Left lung (tissue), 14 donors: ENCODE measurements around the gene TRIP12. TPM values are rescaled to one million over a fixed set of nuclear protein-coding genes. Genes with fewer than 3 reads are reported as not detected.
"Not testable (repeated sequence)": the region's sequence is repeated elsewhere in the genome, so short reads cannot be mapped to it uniquely, and the experiment has no call there.

ENCODE experiments used
- ATAC-seq: fragments of 200-7000 bp; cut with Tn5 transposase; one replicate; pipeline ENCODE4 v1.9.1; 2020; ENCODE audit warnings: moderate library complexity
- DNase-seq, 4 donors: peaks; one replicate each; pipeline ENCODE4 v3.0.0-alpha.2; 2013 to 2020
- H3K27ac ChIP-seq, 2 donors: fragments of 200-600 bp; sonication (generic) in 1 of 2; one replicate each; pipeline versions ENCODE4 v1.5.0 to v1.8.0; 2020 to 2021
- H3K27me3 ChIP-seq, 2 donors: fragments of 200-600 bp; sonication (generic) in 1 of 2; one replicate each; pipeline versions ENCODE4 v1.5.0 to v1.8.0; 2020 to 2021
- H3K36me3 ChIP-seq, 2 donors: fragments of 200-600 bp; sonication (generic) in 1 of 2; one replicate each; pipeline versions ENCODE4 v1.5.0 to v1.8.0; 2020 to 2021
- H3K4me1 ChIP-seq, 2 donors: fragments of 200-600 bp; one replicate each; pipeline ENCODE4 v1.8.0; 2021
- H3K4me3 ChIP-seq, 2 donors: fragments of 200-600 bp; sonication (generic) in 1 of 2; one replicate each; pipeline versions ENCODE4 v1.5.0 to v1.8.0; 2020 to 2021; ENCODE audit warnings: mild to moderate bottlenecking in 1 of 2
- H3K9me3 ChIP-seq, 2 donors: fragments of 200-600 bp; sonication (generic) in 1 of 2; one replicate each; pipeline versions ENCODE4 v1.5.0 to v1.8.0; 2020 to 2021
- intact Hi-C, 2 donors: fragments of 100-400 bp; cut with DNase I; formaldehyde crosslinking; loops; one replicate each; pipeline versions ENCODE4 v1.11.2 to v1.14.2; 2022
- long read RNA-seq, 12 donors: library from polyadenylated mRNA in 2 of 12; unstranded in 2 of 12; transcript quantifications; one replicate each; pipeline ENCODE4 v2.0.0 and lab custom pipeline, GENCODE V29; 2019 to 2026
- polyA plus RNA-seq, 6 donors: library from polyadenylated mRNA; unstranded; fragments of 120-200 nt; gene quantifications; one replicate each; pipeline ENCODE4 v1.2.1, GENCODE V29; 2013; ENCODE audit not compliant: insufficient read length in 6 of 6
- total RNA-seq, 2 donors: library from RNA; stranded (reverse); fragmentation: NEBNext Ultra II Directional; extraction: Animal tissue kit (Norgen Biotek cat#: 25700); gene quantifications; one replicate each; pipeline ENCODE4 v1.2.1, GENCODE V29; 2021
- TF ChIP-seq, protein P1 (sequence below), 2 donors: fragments of 200-600 bp; sonication (generic) in 1 of 2; IDR thresholded peaks; one replicate each; pipeline versions ENCODE4 v1.5.0 to v1.8.0; 2021; ENCODE audit warnings: antibody characterized with exemption in 2 of 2
- donor health status: DM: no; HTN: yes; CAD: no.
- donor health status: DM: no; HTN: no; CAD: no.

The TRIP12 gene
- total RNA-seq (100 to 1,000 TPM; 203 to 234 TPM), polyA plus RNA-seq (100 to 1,000 TPM; 166 to 185 (median 173) TPM)
- long read RNA-seq, donor 1, partial matches to known transcripts, result 18 of 20 reads
- long read RNA-seq, donor 1, other reads (novel, unspliced or antisense), result 0 of 20 reads
- long read RNA-seq, donor 2, partial matches to known transcripts, result 31 of 34 reads
- long read RNA-seq, donor 2, other reads (novel, unspliced or antisense), result 0 of 34 reads
- long read RNA-seq, donor 3, partial matches to known transcripts, result 0 of 1 reads
- long read RNA-seq, donor 3, other reads (novel, unspliced or antisense), result 0 of 1 reads
- long read RNA-seq, donor 4, partial matches to known transcripts, result 7 of 10 reads
- long read RNA-seq, donor 4, other reads (novel, unspliced or antisense), result 3 of 10 reads
- long read RNA-seq, donor 5, partial matches to known transcripts, result 5 of 5 reads
- long read RNA-seq, donor 5, other reads (novel, unspliced or antisense), result 0 of 5 reads
- long read RNA-seq, donor 6, partial matches to known transcripts, result 0 of 1 reads
- long read RNA-seq, donor 6, other reads (novel, unspliced or antisense), result 0 of 1 reads
- long read RNA-seq, donor 7, partial matches to known transcripts, result 0 of 1 reads
- long read RNA-seq, donor 7, other reads (novel, unspliced or antisense), result 0 of 1 reads
- long read RNA-seq, donor 8, partial matches to known transcripts, result 0 of 8 reads
- long read RNA-seq, donor 8, other reads (novel, unspliced or antisense), result 6 of 8 reads
- long read RNA-seq, donor 9, result 0 reads
- long read RNA-seq, donor 10, partial matches to known transcripts, result 12 of 14 reads
- long read RNA-seq, donor 10, other reads (novel, unspliced or antisense), result 2 of 14 reads
- long read RNA-seq, donor 11, partial matches to known transcripts, result 0 of 1 reads
- long read RNA-seq, donor 11, other reads (novel, unspliced or antisense), result 0 of 1 reads
- long read RNA-seq, donor 12, partial matches to known transcripts, result 0 of 2 reads
- long read RNA-seq, donor 12, other reads (novel, unspliced or antisense), result 0 of 2 reads

DNA sequence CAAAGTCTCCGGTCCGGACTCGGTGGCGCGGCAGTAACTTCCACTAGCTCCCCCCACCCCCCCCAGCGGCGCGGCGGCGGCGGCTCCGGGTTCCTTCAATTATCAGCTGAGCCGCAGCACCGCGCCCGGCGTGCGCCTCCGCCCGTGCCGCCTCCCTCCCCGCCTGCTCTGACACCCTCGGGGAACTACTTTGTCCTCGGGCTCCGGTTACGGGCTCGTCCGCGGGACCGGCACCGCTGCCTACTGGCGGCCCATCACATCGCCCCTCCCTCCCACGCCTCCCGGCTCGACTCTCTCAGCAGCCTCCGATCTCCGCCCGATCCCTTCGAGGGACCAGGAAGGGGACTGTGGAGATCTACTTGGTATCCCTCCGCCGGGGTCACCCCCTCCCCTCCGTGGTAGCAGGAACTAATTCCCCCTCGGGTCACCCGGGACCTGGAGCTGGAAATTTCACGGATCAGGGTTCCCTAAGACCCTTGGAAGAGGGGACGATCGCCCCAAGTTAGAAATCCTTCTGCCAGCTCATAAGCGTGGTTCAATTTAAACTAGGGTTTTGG lies at the start of gene TRIP12:
TRIP12 (minus strand) TSS at position 118 of the 557 bp plus-strand sequence. CDS start 41,930 bp downstream, outside the sequence.
- H3K4me1 ChIP-seq, result peaks cover 4 to 41% of the 10 kb centered on the region in 2 donors
- peak; percentile 91 for ATAC-seq
- H3K27me3 ChIP-seq, result no peaks in the 10 kb centered on the region
- peak within 1 kb of the TSS; percentile 90 to 100 for H3K4me3 ChIP-seq
- H3K36me3 ChIP-seq, result peaks cover 0 to 9% of the 10 kb centered on the region in 2 donors
- intact Hi-C loops, result no loop called here
- no peaks in the 10 kb centered on the region for H3K9me3 ChIP-seq
- DNase-seq, result peak; percentile 92 to 99 (median 96)
- TF ChIP-seq, protein P1, sequence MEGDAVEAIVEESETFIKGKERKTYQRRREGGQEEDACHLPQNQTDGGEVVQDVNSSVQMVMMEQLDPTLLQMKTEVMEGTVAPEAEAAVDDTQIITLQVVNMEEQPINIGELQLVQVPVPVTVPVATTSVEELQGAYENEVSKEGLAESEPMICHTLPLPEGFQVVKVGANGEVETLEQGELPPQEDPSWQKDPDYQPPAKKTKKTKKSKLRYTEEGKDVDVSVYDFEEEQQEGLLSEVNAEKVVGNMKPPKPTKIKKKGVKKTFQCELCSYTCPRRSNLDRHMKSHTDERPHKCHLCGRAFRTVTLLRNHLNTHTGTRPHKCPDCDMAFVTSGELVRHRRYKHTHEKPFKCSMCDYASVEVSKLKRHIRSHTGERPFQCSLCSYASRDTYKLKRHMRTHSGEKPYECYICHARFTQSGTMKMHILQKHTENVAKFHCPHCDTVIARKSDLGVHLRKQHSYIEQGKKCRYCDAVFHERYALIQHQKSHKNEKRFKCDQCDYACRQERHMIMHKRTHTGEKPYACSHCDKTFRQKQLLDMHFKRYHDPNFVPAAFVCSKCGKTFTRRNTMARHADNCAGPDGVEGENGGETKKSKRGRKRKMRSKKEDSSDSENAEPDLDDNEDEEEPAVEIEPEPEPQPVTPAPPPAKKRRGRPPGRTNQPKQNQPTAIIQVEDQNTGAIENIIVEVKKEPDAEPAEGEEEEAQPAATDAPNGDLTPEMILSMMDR (IDR thresholded peaks at IDR 0.05), result no peak
- peak within 1 kb of the TSS; percentile 97 to 98 for H3K27ac ChIP-seq

GRCh38 chr2:229971298-229971790 lies 49.5 kb upstream of the TRIP12 start:
- ATAC-seq, result no peak
- no peaks in the 10 kb centered on the region for H3K36me3 ChIP-seq
- no peak overlapping the region for H3K4me3 ChIP-seq
- TF ChIP-seq, protein P1 (IDR thresholded peaks at IDR 0.05), result no peak
- no peaks in the 10 kb centered on the region for H3K4me1 ChIP-seq
- no peak overlapping the region for H3K27ac ChIP-seq
- no peaks in the 10 kb centered on the region for H3K9me3 ChIP-seq
- intact Hi-C loops, result no loop called here
- no peak for DNase-seq
- no peaks in the 10 kb centered on the region for H3K27me3 ChIP-seq

- Histone ChIP-seq H3K9me3 (no peaks in the 10 kb centered on the region), H3K27me3 (no peaks in the 10 kb centered on the region), H3K27ac (no peak overlapping the region), H3K4me1 (no peaks in the 10 kb centered on the region), H3K36me3 (no peaks in the 10 kb centered on the region), H3K4me3 (no peak overlapping the region)
- TF ChIP-seq, protein P1 (IDR thresholded peaks at IDR 0.05), result no peak
- DNase-seq, result no peak
- no peak for ATAC-seq
- intact Hi-C loops, result no loop called here
These were observed 48.6 kb upstream of the TRIP12 start for GRCh38 chr2:229970406-229970805.

DNA sequence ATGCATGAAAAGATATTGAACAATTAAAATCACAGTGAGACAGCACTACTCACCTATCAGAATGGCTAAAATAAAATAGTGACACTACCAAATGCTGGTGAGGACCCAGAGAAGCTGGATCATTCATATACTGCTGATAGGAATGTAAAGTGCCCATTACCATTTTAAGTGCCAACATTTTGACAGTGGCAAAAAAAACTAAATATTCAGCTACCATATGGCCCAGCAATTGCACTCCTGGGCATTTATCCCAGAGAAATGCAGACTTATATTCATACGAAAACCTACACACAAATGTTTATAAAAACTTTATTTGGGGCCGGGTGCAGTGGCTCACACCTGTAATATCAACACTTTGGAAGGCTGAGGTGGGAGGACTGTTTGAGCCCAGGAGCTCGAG lies 48.1 kb upstream of the TRIP12 start:
- intact Hi-C loops, result no loop called here
- Histone ChIP-seq H3K4me1 (no peaks in the 10 kb centered on the region), H3K27me3 (no peaks in the 10 kb centered on the region), H3K36me3 (no peaks in the 10 kb centered on the region), H3K27ac (no peak overlapping the region), H3K9me3 (no peaks in the 10 kb centered on the region), H3K4me3 (no peak overlapping the region)
- ATAC-seq (no peak), DNase-seq (no peak)
- TF ChIP-seq, protein P1 (IDR thresholded peaks at IDR 0.05), result no peak

- H3K9me3 ChIP-seq, H3K27ac ChIP-seq, H3K4me3 ChIP-seq, DNase-seq, H3K27me3 ChIP-seq, intact Hi-C loops, ATAC-seq, H3K36me3 ChIP-seq, H3K4me1 ChIP-seq: not testable (repeated sequence)
These were observed 41.8 kb upstream of the TRIP12 start for GRCh38 chr2:229963596-229963995.
